Osteocyte (in vitro differentiated cells): ENCODE results near the gene ZSCAN18. TPM values are rescaled to one million over a fixed set of nuclear protein-coding genes. Genes with fewer than 3 reads are reported as not detected.

ENCODE experiments used
- DNase-seq: peaks from one replicate; pipeline ENCODE4 v3.0.0; 2021; ENCODE audit warnings: mixed read lengths; ENCODE audit not compliant: unreplicated experiment; ENCODE audit errors: extremely low spot score
- H3K27ac Mint-ChIP-seq: one replicate; pipeline ENCODE4 v1.8.0; 2021; ENCODE audit warnings: mild to moderate bottlenecking, mixed read lengths; ENCODE audit not compliant: unreplicated experiment
- H3K27me3 Mint-ChIP-seq: one replicate; pipeline ENCODE4 v1.8.0; 2021; ENCODE audit warnings: mixed read lengths; ENCODE audit not compliant: unreplicated experiment
- H3K36me3 Mint-ChIP-seq: one replicate; pipeline ENCODE4 v1.8.0; 2021; ENCODE audit warnings: mixed read lengths; ENCODE audit not compliant: unreplicated experiment
- H3K4me1 Mint-ChIP-seq: one replicate; pipeline ENCODE4 v1.8.0; 2021; ENCODE audit warnings: mixed read lengths; ENCODE audit not compliant: unreplicated experiment
- H3K4me3 Mint-ChIP-seq: one replicate; pipeline ENCODE4 v1.8.0; 2021; ENCODE audit warnings: mild to moderate bottlenecking, moderate library complexity, mixed read lengths; ENCODE audit not compliant: unreplicated experiment
- H3K9me3 Mint-ChIP-seq: one replicate; pipeline ENCODE4 v1.8.0; 2021; ENCODE audit warnings: mixed read lengths; ENCODE audit not compliant: unreplicated experiment
- total RNA-seq: library from RNA; stranded (reverse); gene quantifications from 2 replicates; pipeline ENCODE4 v1.2.1, GENCODE V29; 2021
- TF ChIP-seq, protein P1 (sequence below): fragments of 200-600 bp; sonication (generic); IDR thresholded peaks from 2 replicates; pipeline ENCODE4 v1.5.0; 2021; ENCODE audit warnings: antibody characterized with exemption, mild to moderate bottlenecking, moderate library complexity

The ZSCAN18 gene
- total RNA-seq, 1 donor from 2014 or later, result 50.7 TPM

GRCh38 chr19:58056861-58057260 is 41.2 kb downstream of the ZSCAN18 start:
- Mint-ChIP-seq H3K9me3 (peaks cover 27% of the 10 kb centered on the region), H3K4me1 (peaks cover 7% of the 10 kb centered on the region), H3K27ac (no peak overlapping the region), H3K27me3 (no peaks in the 10 kb centered on the region), H3K4me3 (no peak overlapping the region), H3K36me3 (peaks cover 14% of the 10 kb centered on the region)
- TF ChIP-seq, protein P1, sequence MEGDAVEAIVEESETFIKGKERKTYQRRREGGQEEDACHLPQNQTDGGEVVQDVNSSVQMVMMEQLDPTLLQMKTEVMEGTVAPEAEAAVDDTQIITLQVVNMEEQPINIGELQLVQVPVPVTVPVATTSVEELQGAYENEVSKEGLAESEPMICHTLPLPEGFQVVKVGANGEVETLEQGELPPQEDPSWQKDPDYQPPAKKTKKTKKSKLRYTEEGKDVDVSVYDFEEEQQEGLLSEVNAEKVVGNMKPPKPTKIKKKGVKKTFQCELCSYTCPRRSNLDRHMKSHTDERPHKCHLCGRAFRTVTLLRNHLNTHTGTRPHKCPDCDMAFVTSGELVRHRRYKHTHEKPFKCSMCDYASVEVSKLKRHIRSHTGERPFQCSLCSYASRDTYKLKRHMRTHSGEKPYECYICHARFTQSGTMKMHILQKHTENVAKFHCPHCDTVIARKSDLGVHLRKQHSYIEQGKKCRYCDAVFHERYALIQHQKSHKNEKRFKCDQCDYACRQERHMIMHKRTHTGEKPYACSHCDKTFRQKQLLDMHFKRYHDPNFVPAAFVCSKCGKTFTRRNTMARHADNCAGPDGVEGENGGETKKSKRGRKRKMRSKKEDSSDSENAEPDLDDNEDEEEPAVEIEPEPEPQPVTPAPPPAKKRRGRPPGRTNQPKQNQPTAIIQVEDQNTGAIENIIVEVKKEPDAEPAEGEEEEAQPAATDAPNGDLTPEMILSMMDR, result no peak
- DNase-seq, result no peak

- peaks cover 7% of the 10 kb centered on the region for H3K4me1 Mint-ChIP-seq
- no peak overlapping the region for H3K27ac Mint-ChIP-seq
- H3K27me3 Mint-ChIP-seq, result no peaks in the 10 kb centered on the region
- peaks cover 11% of the 10 kb centered on the region for H3K36me3 Mint-ChIP-seq
- no peak overlapping the region for H3K4me3 Mint-ChIP-seq
- peaks cover 24% of the 10 kb centered on the region for H3K9me3 Mint-ChIP-seq
- DNase-seq, result no peak
- TF ChIP-seq, protein P1, result no peak
Observed at GRCh38 chr19:58056261-58056660, 41.8 kb downstream of the ZSCAN18 start.

GRCh38 chr19:58054901-58055874 is 42.8 kb downstream of the ZSCAN18 start:
- Mint-ChIP-seq H3K4me1 (peaks cover 7% of the 10 kb centered on the region), H3K9me3 (peaks cover 22% of the 10 kb centered on the region), H3K27me3 (no peaks in the 10 kb centered on the region), H3K36me3 (peaks cover 9% of the 10 kb centered on the region), H3K27ac (no peak overlapping the region), H3K4me3 (no peak overlapping the region)
- DNase-seq, result no peak
- TF ChIP-seq, protein P1, result no peak

GRCh38 chr19:58053480-58054156 is 44.4 kb downstream of the ZSCAN18 start:
- Mint-ChIP-seq H3K27ac (no peak overlapping the region), H3K4me1 (no peaks in the 10 kb centered on the region), H3K27me3 (no peaks in the 10 kb centered on the region), H3K36me3 (peaks cover 5% of the 10 kb centered on the region), H3K4me3 (no peak overlapping the region), H3K9me3 (peaks cover 30% of the 10 kb centered on the region)
- TF ChIP-seq, protein P1, result no peak
- no peak for DNase-seq

GRCh38 chr19:58052256-58052655 is 45.8 kb downstream of the ZSCAN18 start:
- Mint-ChIP-seq H3K4me1 (no peaks in the 10 kb centered on the region), H3K36me3 (peaks cover 2% of the 10 kb centered on the region), H3K4me3 (no peak overlapping the region), H3K27me3 (no peaks in the 10 kb centered on the region), H3K9me3 (peaks cover 30% of the 10 kb centered on the region), H3K27ac (no peak overlapping the region)
- DNase-seq, result no peak
- TF ChIP-seq, protein P1, result no peak
